Non-pigmented ciliary epithelial cell (primary cell): ENCODE data around the gene BHLHE40.

Experiments used
- DNase-seq: peaks from one replicate; pipeline ENCODE4 v3.0.0-alpha.2; 2010; ENCODE audit warnings: low read depth

Gene BHLHE40

GRCh38 chr3:5021116-5022092 lies 42.2 kb downstream of the BHLHE40 start:
- no peak for DNase-seq

GRCh38 chr3:5022187-5022965 lies 43.1 kb downstream of the BHLHE40 start:
- DNase-seq: no peak

GRCh38 chr3:5022966-5023776 lies 43.9 kb downstream of the BHLHE40 start:
- DNase-seq: peak; percentile 99

GRCh38 chr3:5023777-5024346 lies 44.6 kb downstream of the BHLHE40 start:
- DNase-seq: no peak

GRCh38 chr3:5026046-5026362 lies 46.8 kb downstream of the BHLHE40 start:
- DNase-seq: no peak

- no peak for DNase-seq
Observed at GRCh38 chr3:5029715-5030114, 50.5 kb downstream of the BHLHE40 start.

- no peak for DNase-seq
Observed at GRCh38 chr3:5030152-5030551, 50.9 kb downstream of the BHLHE40 start.

- DNase-seq: no peak
Observed at GRCh38 chr3:5032844-5033243, 53.6 kb downstream of the BHLHE40 start.
